ENCODE results near the gene CEP70.
"Not testable (repeated sequence)": the region's sequence is repeated elsewhere in the genome, so short reads cannot be mapped to it uniquely, and the experiment has no call there.

The CEP70 gene

GRCh38 chr3:138461246-138461645, 132.8 kb downstream of the CEP70 start:
- no peaks in the 10 kb centered on the region for H3K9me3 Mint-ChIP-seq
- peaks cover 5% of the 10 kb centered on the region for H3K27me3 Mint-ChIP-seq (ENCODE audit: low read depth)
- no peaks in the 10 kb centered on the region for H3K36me3 Mint-ChIP-seq (ENCODE audit: low read depth)
- H3K4me1 Mint-ChIP-seq (ENCODE audit: low read depth): peaks cover under 1% of the 10 kb centered on the region
- no peak overlapping the region for H3K4me3 Mint-ChIP-seq
- no peak overlapping the region for H3K27ac Mint-ChIP-seq

DNA sequence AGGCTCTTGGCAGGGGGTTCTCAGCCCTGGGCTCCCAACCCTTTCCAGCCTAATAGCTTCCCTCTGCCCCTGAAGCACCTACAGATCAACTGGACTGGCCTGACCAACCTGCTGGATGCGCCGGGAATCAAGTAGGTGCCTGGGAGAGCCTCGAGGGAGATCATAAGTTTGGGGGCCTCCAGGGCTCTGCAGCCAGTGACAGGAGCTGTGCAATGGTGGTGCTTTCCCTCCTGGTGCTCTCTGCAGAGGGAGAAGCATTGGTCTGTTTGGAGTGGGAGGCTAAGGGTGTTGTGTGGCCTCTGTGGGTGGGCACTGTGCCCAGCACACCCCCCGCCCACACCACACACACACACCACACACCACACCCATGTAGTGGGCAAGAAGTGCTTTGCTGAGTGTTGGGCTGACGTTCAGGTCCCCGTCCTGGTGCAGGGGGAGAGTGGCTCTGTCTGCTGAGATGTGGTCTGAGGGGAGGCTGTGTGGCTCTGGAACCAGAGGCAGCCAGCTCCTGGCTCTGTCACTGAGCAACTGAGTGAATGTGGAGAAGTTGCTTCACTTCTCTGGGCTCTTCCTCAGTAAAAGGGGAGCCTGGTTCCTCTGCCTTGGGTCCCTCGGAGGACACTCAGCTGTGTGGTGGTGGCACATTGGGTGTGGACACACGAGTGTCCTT, 133.4 kb downstream of the CEP70 start:
- Mint-ChIP-seq H3K27ac (no peak overlapping the region), H3K27me3 (ENCODE audit: low read depth) (peaks cover 2% of the 10 kb centered on the region), H3K4me1 (ENCODE audit: low read depth) (peaks cover 5% of the 10 kb centered on the region), H3K36me3 (ENCODE audit: low read depth) (no peaks in the 10 kb centered on the region), H3K9me3 (no peaks in the 10 kb centered on the region), H3K4me3 (no peak overlapping the region)

GRCh38 chr3:138459619-138460535, 134.2 kb downstream of the CEP70 start:
- H3K27ac Mint-ChIP-seq: no peak overlapping the region
- H3K4me3 Mint-ChIP-seq: no peak overlapping the region
- H3K36me3 Mint-ChIP-seq (ENCODE audit: low read depth): no peaks in the 10 kb centered on the region
- no peaks in the 10 kb centered on the region for H3K27me3 Mint-ChIP-seq (ENCODE audit: low read depth)
- H3K9me3 Mint-ChIP-seq: no peaks in the 10 kb centered on the region
- H3K4me1 Mint-ChIP-seq (ENCODE audit: low read depth): peaks cover 7% of the 10 kb centered on the region

DNA sequence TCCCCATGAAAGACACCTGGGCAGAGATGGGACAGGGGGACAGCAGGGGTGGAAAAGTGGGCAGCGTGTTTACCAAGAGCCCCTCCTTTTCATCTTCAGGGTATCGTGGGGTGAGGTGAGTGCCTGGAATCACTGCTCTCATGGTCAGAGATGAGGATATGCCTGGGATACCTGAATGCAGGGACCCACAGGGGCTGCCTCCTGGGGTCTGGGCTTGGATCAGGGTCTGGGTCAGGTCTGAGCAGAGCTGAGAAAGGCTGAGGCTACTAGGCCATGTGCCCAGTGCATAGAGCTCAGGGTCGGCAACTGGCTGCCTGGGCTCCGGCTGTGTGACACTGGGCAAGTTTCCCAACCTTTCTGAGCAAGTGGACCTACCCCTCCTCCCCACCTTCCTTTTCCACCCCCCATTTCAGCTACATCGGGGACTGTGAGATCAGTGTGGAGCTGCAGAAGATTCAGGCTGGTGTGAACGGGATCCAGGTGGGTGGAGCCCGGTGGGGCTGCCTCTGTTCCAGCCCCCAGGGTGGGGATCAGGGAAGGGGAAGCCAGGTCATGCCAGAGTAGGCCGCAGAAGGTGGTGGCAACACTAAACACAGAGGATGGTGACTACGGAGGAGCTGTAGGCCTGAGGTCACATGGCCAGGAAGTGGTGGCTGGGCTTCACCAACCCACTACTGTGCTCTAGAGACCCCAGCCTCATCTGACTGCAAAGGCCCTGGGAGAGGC, 135.1 kb downstream of the CEP70 start:
- H3K9me3 Mint-ChIP-seq: no peaks in the 10 kb centered on the region
- no peaks in the 10 kb centered on the region for H3K27me3 Mint-ChIP-seq (ENCODE audit: low read depth)
- no peaks in the 10 kb centered on the region for H3K36me3 Mint-ChIP-seq (ENCODE audit: low read depth)
- peaks cover 7% of the 10 kb centered on the region for H3K4me1 Mint-ChIP-seq (ENCODE audit: low read depth)
- no peak overlapping the region for H3K27ac Mint-ChIP-seq
- no peak overlapping the region for H3K4me3 Mint-ChIP-seq

DNA sequence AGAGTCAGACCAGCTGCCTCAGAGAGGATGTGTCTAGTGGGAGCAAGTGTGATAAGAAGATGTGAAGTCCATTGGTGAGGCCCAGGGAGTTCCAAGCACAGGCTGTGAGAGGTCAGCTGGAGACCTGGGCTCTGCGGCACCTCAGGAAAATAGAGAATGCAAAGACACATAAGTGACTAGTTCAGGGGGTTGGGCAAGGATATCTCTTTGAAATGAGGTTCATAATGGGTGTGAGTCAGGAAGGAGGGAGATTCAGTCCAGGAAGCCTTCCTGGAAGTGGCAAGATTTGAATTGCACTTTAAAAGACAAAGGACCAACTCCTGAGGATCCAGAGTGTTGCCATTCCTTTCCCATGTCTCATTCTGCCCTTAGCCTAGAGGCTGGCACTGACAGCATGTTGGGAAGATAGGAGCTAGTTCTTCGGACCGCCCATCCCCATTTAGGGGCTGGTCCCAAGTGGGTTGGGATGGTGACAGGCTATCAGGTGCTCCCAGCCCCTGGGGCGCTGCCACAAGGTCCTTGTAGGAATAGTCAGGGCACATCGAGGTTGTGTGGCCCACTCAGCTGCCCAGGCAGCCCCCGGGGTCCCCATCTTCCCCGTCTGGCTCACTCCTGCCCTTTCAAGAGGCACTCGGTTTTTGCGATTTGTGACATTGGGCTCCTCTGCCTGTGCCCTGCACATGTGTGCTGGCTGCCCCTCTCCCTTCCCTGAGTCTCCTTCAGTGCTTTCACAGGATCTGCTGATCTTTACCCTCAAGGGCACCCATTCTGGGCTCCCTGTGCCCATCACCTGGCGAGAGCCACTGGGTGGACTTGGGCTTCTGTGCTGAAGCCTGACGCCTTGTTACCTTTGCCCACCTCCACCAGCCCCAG, 136.0 kb downstream of the CEP70 start:
- no peaks in the 10 kb centered on the region for H3K36me3 Mint-ChIP-seq (ENCODE audit: low read depth)

DNA sequence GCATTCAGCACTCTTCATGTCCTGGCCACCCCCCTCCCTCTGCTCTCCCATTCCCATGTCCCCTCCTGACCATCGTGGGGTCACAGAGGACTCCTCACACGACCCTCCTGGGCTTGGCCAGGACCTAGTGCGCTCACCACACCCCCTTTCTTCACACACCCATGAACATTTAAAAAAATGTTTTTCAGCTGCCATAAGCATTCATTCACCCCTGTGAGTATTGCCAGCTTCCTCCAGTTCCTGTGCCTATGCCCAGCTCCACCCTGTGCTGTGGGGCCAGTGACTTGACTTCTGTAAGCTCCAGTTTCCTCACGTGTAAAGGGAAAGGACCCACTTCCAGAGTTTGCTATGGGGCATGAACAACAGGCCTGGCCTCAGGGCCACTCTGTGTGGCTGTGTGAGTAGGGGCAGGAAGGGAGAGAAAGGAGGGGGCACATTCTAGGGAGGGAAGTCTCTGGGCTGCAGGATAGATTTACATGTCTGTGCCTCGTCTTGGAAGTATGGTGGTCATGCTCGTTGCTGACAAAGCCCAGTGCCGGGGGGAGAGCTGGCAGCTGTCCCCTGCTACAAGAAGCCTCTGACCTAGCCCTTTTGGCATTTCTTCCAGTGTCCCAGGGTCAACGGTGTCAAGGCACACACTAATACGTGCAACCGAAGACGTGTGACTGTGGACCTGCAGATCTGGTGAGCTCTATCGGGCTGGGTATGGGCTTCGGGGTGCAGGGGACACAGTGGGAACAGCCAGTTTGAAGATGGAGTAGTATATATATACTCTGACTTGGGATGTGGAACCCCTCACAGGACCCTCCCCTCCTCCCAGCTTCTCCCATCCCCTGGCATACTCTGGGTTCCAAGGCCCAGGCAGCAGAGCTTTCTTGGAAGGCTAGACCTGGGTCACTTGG, 136.8 kb downstream of the CEP70 start:
- Mint-ChIP-seq H3K4me1 (ENCODE audit: low read depth) (peaks cover 7% of the 10 kb centered on the region), H3K4me3 (no peak overlapping the region), H3K27ac (no peak overlapping the region), H3K36me3 (ENCODE audit: low read depth) (no peaks in the 10 kb centered on the region), H3K27me3 (ENCODE audit: low read depth) (no peaks in the 10 kb centered on the region), H3K9me3 (no peaks in the 10 kb centered on the region)

More for the DNA sequence above, 136.0 kb downstream of the CEP70 start:
- Mint-ChIP-seq H3K27ac (no peak overlapping the region), H3K4me3 (no peak overlapping the region), H3K4me1 (ENCODE audit: low read depth) (peaks cover 7% of the 10 kb centered on the region), H3K9me3 (no peaks in the 10 kb centered on the region), H3K27me3 (ENCODE audit: low read depth) (no peaks in the 10 kb centered on the region)

GRCh38 chr3:138455801-138456716, 138.0 kb downstream of the CEP70 start:
- H3K27me3 Mint-ChIP-seq (ENCODE audit: low read depth): no peaks in the 10 kb centered on the region
- H3K9me3 Mint-ChIP-seq: no peaks in the 10 kb centered on the region
- H3K4me3 Mint-ChIP-seq: no peak overlapping the region
- peaks cover 7% of the 10 kb centered on the region for H3K4me1 Mint-ChIP-seq (ENCODE audit: low read depth)
- no peaks in the 10 kb centered on the region for H3K36me3 Mint-ChIP-seq (ENCODE audit: low read depth)
- H3K27ac Mint-ChIP-seq: no peak overlapping the region

DNA sequence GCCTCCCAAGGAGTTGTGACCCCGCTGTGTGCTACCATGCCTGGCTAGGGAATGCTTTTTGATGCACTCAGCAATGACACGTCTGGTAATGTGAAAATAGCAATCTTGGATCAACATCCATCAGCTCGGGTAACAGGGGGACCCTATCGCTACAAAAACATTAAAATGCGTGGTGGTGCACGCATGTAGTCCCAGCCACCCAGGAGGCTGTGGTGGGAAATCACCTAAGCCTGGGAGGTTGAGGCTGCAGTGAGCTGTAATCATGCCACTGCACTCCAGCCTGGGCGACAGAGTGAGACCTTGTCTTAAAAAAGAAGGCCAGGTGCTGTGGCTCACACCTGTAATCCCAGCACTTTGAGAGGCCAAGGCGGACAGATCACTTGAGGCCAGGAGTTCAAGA, 140.1 kb downstream of the CEP70 start:
- not testable (repeated sequence) for H3K27ac Mint-ChIP-seq; H3K9me3 Mint-ChIP-seq; H3K4me1 Mint-ChIP-seq (ENCODE audit: low read depth); H3K36me3 Mint-ChIP-seq (ENCODE audit: low read depth); H3K27me3 Mint-ChIP-seq (ENCODE audit: low read depth); H3K4me3 Mint-ChIP-seq

GRCh38 chr3:138452436-138452835, 141.6 kb downstream of the CEP70 start:
- H3K4me1 Mint-ChIP-seq (ENCODE audit: low read depth): peaks cover 7% of the 10 kb centered on the region
- H3K36me3 Mint-ChIP-seq (ENCODE audit: low read depth): no peaks in the 10 kb centered on the region
- H3K9me3 Mint-ChIP-seq: no peaks in the 10 kb centered on the region
- no peak overlapping the region for H3K27ac Mint-ChIP-seq
- no peaks in the 10 kb centered on the region for H3K27me3 Mint-ChIP-seq (ENCODE audit: low read depth)
- no peak overlapping the region for H3K4me3 Mint-ChIP-seq

DNA sequence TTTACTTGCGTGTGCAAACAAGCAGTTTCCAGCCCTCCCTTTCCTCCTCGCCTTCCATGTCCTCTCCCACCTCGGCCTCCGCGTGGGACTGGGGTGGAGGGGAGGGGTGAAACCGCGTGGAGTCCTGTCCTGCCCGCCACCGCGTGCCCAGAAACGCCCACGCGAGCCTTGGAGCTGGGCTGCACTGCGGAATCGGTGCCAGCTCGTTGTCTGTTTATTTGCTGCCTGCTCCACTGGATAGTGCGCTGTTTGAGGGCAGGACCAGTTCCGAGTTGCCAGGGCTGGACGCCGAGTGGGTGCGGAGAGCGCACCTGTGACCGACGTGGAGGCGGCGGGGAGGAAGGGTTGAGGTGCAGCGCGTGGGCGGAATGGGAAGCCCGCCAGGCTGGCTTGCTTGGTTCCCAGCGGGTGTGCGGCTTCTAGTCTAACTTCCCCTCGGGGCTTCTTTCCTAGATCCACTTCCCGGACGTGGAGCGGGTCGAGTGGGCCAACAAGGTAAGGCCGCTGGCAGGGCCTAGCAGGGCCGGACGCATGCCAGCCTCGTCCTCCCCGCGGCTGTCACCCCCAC, 142.4 kb downstream of the CEP70 start:
- Mint-ChIP-seq H3K4me3 (no peak overlapping the region), H3K27me3 (ENCODE audit: low read depth) (no peaks in the 10 kb centered on the region), H3K4me1 (ENCODE audit: low read depth) (peaks cover 7% of the 10 kb centered on the region), H3K27ac (no peak overlapping the region), H3K36me3 (ENCODE audit: low read depth) (no peaks in the 10 kb centered on the region), H3K9me3 (no peaks in the 10 kb centered on the region)

- peaks cover 3% of the 10 kb centered on the region for H3K4me1 Mint-ChIP-seq (ENCODE audit: low read depth)
- no peaks in the 10 kb centered on the region for H3K27me3 Mint-ChIP-seq (ENCODE audit: low read depth)
- H3K4me3 Mint-ChIP-seq: no peak overlapping the region
- no peaks in the 10 kb centered on the region for H3K36me3 Mint-ChIP-seq (ENCODE audit: low read depth)
- no peak overlapping the region for H3K27ac Mint-ChIP-seq
- H3K9me3 Mint-ChIP-seq: no peaks in the 10 kb centered on the region
Observed at GRCh38 chr3:138450704-138451424, 143.2 kb downstream of the CEP70 start.

- Mint-ChIP-seq H3K4me1 (ENCODE audit: low read depth) (no peaks in the 10 kb centered on the region), H3K4me3 (no peak overlapping the region), H3K27ac (no peak overlapping the region), H3K27me3 (ENCODE audit: low read depth) (no peaks in the 10 kb centered on the region), H3K36me3 (ENCODE audit: low read depth) (no peaks in the 10 kb centered on the region), H3K9me3 (no peaks in the 10 kb centered on the region)
Observed at GRCh38 chr3:138450181-138450580, 143.9 kb downstream of the CEP70 start.

Data from T-helper 1 cell treated with Interleukin-12 subunit alpha and Interleukin-12 subunit beta and Interleukin-4 antibody, amounts not matched to agents 30 μg/mL and 1 μg/mL, for 36 hours (primary cell).